HG02763 (cell line): ENCODE measurements around the gene ECE1.

Source experiments
- ATAC-seq: cut with Tn5 transposase; IDR thresholded peaks from one replicate; pipeline ENCODE4 v1.9.1; 2021; ENCODE audit warnings: mild to moderate bottlenecking, moderate library complexity; ENCODE audit not compliant: unreplicated experiment

Gene ECE1

GRCh38 chr1:21255284-21255942 lies 34.9 kb downstream of the ECE1 start:
- ATAC-seq, result no peak

DNA sequence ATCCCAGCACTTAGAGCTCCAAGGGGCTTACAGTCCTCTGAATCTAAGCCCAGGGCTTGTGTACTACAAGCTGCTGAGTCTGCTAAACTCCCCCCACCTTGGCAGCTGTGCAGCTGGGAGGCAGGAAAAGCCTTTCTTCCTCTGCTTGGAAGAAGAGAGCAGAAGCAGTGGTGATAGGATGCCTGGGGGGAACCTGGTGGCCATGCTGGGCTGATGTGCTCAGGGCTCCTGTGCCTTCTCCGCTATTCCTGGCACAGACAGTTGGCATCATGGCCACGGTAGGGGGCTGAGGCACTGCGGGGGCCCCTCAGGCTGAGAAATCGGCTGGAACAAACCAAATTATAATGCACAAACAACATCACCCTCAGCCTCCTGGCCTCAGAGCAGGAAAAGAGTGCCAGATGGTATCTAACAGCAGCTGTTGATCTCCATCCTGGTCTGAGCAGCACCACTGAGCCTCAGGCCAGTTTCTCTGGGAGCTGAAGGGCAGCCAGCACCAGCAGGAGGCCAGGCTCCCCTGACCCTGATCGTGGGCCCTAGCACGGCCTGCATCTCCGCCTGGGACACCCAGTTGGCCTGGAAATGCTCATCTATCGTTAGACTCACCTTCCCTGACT lies 35.8 kb downstream of the ECE1 start:
- no peak for ATAC-seq

- ATAC-seq, result no peak
Measured at GRCh38 chr1:21251773-21252471, 38.3 kb downstream of the ECE1 start.

GRCh38 chr1:21249940-21250493 lies 40.2 kb downstream of the ECE1 start:
- no peak for ATAC-seq

DNA sequence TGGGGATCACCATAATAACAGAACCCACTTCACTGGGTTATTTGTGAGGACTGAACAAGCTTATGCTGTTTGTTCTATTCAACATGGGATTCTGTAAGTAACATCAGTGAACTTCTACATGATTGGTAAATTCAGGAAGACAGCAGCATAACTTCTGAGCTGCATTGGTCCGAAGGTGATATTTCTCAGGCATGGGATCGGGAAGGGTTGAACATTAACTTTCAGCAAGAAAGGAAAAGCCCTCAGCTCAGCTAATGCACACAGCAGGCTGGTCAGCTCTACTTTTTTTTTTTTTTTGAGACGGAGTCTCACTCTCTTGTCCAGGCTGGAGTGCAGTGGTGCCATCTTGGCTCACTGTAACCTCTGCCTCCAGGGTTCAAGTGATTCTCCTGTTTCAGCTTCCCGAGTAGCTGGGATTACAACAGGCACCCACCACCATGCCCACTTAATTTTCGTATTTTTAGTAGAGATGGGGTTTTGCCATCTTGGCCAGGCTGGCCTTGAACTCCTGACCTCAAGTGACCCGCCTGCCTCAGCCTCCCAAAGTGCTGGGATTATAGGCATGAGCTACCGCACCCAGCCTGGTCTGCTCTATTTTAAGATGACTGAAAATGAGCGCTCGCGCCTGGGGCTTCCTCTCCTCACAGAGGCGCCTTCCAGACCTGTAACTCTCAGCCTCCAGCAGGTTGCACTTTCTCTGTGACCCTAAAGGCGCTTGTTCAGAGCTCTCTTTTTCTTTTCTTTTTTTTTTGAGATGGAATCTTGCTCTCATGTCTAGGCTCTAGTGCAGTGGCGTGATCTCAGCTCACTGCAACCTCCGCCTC lies 42.2 kb downstream of the ECE1 start:
- ATAC-seq, result no peak

- no peak for ATAC-seq
Measured at GRCh38 chr1:21246905-21247642, 43.2 kb downstream of the ECE1 start.

DNA sequence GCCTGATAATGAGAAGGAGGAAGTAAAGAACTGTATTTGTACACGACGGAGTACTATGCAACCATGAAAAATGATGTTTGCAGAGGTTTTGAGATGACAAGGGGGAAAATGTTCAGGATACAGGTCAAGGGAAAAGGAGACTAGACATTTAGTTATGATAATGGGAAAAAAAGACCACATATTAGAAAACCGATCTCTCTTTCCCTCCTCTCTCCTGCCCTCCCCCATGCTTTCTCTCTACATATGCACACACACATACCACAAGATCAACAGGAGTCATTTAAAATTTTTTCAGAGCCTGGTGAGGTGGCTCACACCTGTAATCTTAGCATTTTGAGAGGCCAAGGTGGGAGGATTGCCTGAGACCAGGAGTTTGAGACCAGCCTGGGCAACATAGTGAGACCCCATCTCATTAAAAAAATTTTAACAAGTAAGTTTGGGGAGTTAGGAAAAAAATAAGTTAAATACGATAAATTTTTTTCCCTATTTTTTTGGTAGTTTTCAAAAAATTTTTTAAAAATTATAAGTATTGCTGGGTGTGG lies 44.5 kb downstream of the ECE1 start:
- ATAC-seq, result no peak

- no peak for ATAC-seq
Measured at GRCh38 chr1:21244986-21245687, 45.1 kb downstream of the ECE1 start.

- ATAC-seq, result no peak
Measured at GRCh38 chr1:21244154-21244553, 46.1 kb downstream of the ECE1 start.

GRCh38 chr1:21242846-21243245 lies 47.4 kb downstream of the ECE1 start:
- ATAC-seq, result no peak

GRCh38 chr1:21241771-21242581 lies 48.3 kb downstream of the ECE1 start:
- ATAC-seq, result no peak

DNA sequence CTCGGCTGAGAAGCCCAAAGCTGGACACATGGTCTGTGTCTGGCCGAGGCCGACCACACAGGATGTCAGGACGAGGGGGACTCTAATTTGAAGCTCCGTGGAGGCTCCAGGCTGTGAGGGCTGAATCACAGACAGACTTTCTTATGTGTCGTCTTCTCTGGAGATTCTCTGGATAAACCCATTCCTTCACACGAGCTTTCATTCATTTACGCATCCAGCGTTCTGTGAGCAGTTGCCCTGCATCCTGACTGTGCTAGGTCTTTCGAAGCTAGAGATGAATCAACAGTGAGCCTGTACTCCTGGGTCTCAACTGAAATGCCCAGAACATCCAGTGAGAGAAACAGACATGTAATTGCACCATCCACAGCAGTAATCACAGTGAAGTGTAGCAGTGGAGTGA lies 49.6 kb downstream of the ECE1 start:
- no peak for ATAC-seq

DNA sequence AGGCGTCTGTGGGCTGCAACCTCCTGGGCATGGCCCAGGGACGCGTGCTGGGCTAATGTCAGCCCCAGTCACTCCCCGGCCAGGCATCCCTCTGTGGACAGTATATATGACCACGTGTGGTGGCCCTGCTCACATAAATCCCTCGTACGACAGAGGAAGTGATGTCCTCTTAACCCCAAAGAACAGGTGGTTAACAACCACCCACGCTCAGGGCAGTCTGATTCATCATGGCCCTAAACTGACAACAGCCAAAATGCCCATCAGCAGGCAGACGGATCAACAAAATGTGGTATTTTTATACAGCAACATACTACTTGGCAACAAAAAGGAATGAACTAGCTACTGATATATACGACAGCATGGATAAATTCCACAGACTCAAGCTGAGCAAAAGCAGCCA lies 51.0 kb downstream of the ECE1 start:
- no peak for ATAC-seq

DNA sequence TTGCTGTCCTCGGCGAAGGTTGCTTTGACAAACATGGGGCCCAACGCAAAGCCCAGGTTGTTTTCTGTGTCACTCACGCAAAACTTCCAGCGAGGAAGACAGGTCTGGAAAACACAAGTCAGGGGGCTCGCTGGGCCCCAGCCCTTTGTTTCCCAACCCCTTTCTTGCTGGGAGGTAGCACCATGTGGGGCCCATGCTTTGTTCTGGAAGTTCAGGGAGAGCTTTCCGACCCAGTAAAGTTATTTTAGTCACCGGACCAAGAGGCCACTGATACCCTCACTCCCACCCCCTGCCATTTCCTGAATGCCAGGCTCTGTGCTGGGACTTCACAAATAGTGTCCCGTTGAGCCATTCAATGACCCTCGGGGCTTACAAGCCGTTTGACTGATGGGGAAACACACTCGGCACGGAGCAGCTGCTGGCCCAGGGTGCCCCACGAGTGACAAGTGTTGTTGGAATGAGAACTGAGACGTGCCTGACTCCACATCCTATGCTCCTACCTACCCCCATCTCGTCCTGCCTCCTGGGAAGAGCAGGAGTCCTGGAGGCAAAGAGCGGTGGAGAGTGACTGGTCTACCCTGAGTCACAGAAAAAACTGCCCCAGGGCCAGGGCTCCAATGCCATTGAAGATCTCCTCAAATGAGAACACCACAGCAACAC lies 52.0 kb downstream of the ECE1 start:
- no peak for ATAC-seq

DNA sequence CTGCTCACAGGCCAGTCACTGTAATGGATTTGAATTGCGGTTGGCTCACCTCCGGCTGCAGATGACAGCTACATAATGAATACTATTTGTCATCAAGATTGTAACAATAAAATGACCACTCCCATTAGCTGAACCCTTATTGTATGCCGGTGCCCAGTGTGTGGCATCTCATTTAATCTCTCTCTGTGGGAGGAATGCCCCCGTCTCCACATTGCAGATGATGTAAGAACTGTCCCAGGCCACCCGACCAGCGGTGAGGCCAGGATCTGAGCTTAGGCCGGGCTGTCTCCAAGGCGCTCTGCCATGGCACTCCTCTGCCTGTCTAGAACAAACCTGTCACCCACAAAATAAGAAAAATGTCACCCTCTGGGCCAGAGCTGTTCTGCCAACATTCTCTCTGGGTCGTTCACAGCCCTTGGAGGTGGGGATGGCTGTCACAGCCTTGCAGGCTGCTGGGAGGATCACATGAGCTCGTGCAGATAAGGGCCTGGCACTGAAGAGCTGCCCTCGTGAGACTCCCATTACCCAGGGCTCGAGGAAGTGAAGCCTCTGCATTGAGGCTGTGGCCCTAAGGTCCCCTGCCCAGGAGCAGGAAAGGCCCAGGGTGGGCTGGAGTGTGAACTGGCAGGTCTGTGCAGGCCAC lies 52.7 kb downstream of the ECE1 start:
- ATAC-seq, result no peak

DNA sequence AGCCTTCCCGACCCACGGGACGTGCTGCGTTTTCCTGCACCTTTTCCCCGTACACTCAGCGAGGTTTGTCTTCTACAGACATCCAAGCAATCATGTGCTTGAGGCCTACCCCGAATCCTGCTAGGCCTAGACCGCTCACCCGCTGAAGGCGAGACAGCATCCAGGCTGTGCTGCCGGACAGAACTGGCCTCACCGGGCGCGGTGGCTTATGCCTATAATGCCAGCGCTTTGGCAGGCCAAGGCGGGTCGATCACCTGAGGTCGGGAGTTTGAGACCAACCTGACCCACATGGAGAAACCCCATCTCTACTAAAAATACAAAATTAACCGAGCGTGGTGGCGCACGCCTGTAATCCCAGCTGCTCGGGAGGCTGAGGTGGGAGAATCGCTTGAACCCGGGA lies 54.1 kb downstream of the ECE1 start:
- ATAC-seq, result no peak

DNA sequence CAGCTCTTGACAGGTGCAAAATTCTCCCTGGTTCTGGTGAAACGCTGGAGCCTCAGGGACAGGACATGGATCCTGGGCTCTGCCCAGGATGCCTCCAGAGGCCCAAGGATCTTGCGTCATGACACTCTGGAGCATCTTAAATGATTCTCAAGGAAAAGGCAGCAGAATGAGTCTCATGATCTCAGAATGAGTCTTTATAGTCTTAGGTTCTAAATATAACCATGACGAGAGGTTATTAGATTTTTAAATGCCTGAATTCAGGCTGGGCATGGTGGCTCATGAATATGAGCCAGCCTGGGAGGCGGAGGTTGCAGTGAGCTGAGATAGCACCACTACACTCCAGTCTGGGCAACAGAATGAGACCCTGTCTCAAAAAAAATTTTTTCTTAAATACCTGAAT lies 55.5 kb downstream of the ECE1 start:
- no peak for ATAC-seq

- ATAC-seq, result no peak
Measured at GRCh38 chr1:21233490-21233889, 56.8 kb downstream of the ECE1 start.
